Measurements from ENCODE around the gene MYO1D.

Gene MYO1D

DNA sequence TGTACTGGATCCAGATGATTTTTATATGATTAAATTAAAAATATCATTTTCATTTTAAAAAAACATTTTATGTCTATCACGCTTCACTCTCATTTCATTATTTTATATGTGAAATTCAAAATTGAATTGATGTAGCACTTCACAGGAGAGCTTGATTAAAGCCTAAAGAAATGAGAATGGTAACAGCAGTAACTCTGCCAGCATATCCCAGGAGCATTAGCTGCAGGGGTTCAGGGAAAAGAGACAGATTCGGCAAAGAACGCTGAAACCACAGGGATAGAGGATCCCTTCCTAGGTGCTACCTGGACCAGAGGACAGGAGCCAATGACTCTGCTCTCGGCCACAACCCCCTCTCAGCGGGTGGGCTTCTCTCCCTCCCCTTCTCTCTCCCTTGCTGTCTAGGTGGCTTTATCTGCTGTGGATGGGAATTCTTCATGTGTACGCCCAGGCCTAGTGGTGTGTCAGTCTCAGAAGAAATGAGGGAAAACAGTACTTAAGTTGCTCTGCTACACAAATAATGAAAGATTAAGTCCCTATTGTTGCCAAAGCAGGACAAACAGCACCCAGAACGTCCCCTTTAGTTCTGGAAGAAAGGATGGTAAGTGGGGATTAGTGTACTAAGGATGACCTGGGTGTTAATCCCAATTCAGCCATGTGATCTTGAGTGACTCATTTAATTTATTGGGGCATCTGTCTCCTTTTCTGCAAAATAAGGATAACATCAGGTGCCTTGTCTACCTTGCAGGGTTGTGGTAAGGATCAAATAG is 266.9 kb downstream of the MYO1D start:
- DNase-seq, result no peak

GRCh38 chr17:32609085-32609484 is 267.8 kb downstream of the MYO1D start:
- no peak for DNase-seq

- DNase-seq, result no peak
Observed at GRCh38 chr17:32608267-32608666, 268.7 kb downstream of the MYO1D start.

DNA sequence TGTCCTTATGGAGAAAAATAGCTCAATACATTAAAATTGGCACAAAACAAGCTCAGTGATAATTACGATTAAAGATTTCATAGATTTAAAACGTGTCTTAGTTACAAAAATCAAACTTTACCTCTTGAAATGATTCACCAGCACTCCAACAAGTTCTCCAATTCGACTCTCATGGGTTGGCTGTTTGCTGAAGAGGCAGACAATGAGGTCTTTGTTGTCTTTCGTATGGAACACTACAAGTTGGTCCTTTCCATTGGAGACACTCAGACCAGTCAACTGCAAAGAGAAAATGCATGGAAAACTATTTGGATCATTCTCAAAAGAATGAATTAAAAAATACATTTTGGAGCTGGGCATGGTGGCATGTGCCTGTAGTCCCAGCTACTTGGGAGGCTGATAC is 272.0 kb downstream of the MYO1D start:
- no peak for DNase-seq

DNA sequence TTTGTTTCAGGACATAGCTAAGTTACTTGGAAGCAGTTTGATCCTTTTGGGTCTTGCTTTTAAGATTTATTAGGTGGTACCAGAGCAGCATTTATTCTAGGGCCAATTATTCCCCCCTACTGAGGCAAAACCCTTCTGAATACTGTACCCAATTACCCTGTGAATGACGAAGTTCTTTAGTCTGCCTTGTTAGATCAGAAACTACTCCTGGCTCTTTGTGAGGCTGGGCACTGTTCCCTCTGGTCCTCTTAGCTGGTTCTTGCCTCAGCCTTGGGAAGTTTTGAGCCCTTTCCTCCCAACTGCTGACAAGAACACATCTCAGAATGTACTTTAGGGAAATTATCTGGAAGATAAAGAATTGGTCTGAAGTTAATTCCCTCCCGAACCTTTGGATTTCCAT is 274.5 kb downstream of the MYO1D start:
- DNase-seq, result no peak

DNA sequence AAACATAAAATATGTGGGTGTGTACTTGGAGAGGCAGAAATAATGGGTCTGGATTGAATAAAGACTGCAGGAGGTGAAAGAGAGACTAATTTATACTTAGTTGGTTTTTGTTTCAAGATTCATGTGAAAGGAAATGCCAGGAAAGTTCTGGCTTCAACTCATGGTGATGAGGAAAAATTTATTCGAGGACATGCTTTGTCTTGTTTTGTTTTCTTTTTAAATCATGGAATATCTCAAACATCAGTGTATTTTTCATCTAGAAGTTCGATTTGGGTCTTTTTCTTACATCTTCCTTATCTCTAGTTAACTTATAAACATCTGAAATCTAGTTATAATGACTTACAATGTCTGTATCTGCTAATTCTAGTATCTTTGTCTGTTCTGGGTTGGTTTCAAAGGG is 275.1 kb downstream of the MYO1D start:
- no peak for DNase-seq

DNA sequence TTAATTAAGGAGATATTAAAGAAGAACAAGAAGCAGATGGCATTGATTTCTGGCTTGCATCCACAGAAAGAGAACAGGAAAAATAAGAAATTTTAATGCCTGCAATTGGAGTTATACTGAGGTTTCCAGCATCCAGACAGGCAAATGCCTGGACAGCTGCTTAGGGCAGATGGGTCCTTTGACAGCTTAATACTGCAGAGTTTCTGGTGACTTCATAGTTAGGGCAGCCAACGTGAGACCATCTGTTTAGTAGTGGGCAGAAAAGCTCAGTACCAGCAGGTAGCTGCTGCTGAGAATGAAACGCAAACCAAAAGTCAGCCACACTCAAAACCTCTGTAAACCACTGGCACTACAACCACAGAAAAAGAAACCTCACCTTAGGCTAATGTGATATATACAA is 280.3 kb downstream of the MYO1D start:
- no peak for DNase-seq

DNA sequence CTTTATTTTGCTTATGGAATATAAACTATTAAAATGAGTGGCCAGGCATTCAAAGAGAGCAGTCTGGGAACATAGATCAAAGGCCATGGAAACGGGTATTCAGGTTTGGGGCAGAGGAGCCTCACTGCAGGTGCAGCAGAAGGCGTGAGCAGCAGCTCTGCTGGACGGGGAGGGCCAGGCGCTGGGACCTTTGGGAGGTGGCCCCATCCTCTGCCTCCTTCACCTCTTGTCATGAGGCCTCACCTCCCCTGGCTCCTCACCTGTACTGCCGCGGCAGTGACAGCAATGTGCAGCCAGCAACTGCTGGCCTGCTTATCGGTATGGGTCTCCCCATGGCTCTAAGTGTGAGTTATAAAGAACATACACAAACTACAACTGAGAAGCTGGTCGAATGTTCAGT is 280.7 kb downstream of the MYO1D start:
- no peak for DNase-seq

DNA sequence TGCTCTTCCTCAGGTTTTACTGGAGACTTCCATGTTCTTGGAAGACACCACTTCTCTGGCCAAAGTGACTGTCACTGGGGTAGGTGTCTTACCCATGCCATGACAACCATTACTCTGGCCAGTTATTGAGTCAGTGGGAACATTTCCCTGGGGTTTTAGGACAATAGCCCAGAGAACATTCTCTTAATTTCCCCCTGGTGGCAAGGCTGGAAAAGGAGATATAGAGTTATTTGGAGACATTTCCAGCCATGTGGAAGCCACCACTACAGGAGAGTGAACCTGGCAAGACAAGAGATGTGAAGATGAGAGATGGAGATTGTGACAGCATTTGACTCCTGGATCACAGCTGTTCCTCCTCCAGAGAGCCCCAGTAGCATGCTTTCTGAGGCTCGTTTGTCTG is 283.9 kb downstream of the MYO1D start:
- DNase-seq, result no peak

- no peak for DNase-seq
Observed at GRCh38 chr17:32591405-32591804, 285.5 kb downstream of the MYO1D start.

- DNase-seq, result no peak
Observed at GRCh38 chr17:32590974-32591373, 285.9 kb downstream of the MYO1D start.

- DNase-seq, result no peak
Observed at GRCh38 chr17:32588982-32589381, 287.9 kb downstream of the MYO1D start.

- no peak for DNase-seq
Observed at GRCh38 chr17:32588135-32588534, 288.8 kb downstream of the MYO1D start.

DNA sequence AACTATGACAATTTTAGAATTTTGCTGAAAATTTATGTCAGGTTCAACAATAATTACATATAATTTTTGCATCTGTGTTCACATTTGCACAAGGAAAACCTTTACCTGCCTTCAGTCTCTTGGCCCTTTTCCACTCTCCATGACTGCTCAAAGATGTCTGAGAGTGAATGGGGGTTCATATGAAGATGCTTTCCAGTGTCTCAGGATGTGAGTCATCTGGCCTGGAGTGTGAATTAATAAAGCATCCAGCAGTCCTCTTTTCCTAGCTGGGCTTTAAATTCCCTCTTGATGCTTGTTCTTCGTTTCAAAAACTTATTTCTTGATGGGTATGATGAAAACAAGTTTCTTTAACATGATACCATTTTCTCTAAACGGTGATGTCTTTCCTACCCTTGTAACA is 290.3 kb downstream of the MYO1D start:
- DNase-seq, result no peak

- DNase-seq, result no peak
Observed at GRCh38 chr17:32584792-32585191, 292.1 kb downstream of the MYO1D start.

GRCh38 chr17:32583053-32583452 is 293.9 kb downstream of the MYO1D start:
- no peak for DNase-seq

- no peak for DNase-seq
Observed at GRCh38 chr17:32575852-32576251, 301.1 kb downstream of the MYO1D start.

GRCh38 chr17:32570081-32570396 is 306.9 kb downstream of the MYO1D start:
- DNase-seq, result no peak

DNA sequence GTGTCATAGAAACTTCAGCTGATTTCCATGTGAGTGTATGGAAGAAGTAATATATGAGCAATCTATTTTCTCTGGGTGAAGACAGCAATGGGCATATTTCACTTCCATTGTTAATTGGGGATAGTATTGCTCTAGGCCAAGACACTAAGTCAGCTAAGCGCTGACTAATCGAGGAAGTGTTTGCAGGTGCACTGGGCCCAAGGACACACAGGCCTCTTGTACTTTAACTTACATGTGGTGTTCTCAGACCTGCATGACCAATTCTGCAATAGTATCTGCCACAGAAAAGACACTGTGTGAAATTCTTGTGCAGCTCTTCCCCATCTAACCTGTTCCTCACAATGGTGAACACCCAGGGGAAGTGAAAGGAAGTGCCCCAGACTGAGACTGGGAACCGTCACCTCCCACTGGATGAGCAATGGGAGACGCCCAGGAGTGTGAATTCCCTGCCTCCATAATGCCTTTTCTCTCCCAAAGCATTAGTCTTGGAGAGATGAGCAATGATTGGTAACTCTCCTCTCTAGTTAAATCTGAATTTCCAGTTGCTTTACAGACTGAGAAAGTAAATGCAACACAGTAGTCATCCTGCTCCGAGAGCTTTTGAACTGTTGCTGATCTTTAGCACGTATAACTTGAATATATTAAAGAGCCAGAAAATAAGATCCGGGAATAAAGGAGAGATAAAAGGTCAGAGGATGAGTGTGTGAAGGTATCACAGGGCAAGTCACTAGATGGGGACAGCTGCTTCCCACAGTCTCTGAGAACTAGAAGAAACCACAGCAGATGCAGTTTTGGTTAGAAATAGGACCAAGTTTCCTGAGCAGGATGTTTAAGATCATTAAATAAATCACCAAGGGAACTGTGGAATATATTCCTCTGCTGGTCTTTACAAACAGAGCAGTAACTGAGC is 307.5 kb downstream of the MYO1D start:
- DNase-seq, result no peak

DNA sequence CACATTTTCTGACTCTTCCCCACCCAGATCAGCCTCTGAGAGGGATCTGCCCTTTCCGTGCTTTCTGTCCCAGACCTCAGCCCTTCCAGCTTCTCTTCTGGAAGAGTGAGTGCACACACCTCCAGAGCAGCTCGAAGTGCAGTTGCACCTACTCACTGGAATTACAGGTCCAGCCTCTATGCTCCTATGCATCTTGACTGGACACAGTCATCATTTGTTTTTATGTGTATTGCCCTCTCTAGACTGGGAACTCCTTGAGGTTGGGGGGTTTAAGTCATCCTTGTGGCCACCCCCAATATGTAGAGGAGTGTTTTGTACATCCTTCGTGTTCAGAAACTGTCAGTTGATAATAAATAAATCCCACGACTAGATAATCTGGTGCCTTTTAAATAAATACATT is 308.2 kb downstream of the MYO1D start:
- DNase-seq, result no peak

DNA sequence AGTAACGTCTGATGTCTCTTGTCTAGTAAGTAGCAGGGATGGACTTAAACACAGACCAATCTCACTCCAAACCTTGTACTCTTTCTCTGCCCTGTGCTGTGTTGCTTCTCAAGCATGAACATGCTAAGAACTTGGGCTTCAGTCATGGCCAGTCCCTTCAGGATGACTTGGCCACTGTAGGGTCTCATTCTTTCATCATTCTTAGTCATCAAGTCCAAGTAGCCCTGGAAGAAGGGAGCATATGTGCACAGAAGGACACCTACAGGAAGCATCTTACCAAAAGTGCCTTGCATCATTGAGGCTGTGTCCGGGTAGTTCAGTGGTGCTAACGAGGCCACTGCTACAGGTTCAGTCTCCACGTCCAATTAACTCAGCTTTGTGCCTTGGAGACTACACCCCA is 309.4 kb downstream of the MYO1D start:
- no peak for DNase-seq

GRCh38 chr17:32567086-32567485 is 309.8 kb downstream of the MYO1D start:
- no peak for DNase-seq

- DNase-seq, result no peak
Observed at GRCh38 chr17:32566303-32566702, 310.6 kb downstream of the MYO1D start.

DNA sequence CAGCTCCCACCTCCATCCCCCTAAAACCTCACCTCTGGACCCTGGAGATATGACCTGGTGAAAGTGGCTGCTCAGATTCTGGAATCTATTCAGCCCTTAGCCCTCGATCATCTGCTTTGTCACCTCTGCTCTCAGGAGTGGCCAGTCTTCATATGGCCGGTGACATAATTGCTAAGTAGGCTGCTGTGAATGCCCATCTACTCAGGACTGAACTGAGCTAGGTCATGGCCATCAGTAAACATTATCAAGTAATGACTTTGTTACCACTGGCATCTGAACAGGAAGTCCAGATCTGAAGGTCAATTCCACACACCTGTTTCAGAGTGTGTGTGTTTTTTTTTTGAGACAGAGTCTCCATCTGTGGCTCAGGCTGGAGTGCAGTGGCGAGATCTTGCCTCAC is 311.5 kb downstream of the MYO1D start:
- no peak for DNase-seq

DNA sequence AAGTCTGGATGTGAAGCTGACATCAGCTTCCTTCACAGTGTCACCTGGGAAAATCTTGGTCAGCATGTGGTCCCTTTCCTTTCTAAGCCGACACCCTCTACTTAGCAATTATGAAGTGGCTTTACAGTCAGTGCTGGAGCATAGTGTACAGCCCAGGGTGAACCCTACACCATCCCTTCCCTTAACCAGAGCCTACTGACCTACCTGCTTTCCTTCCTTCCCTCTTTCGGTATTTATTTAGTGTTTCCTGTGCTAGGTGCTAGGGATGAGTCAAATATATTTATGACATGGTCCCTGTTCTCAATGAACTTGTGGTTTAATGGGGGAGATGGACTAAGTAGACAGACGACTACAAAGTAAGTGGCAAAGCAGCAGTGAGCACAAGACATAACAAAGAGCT is 312.6 kb downstream of the MYO1D start:
- DNase-seq, result no peak

All from T1000 (cell line).